Endothelial cell of umbilical vein (primary cell): ENCODE data around the gene CEP20. TPM values are rescaled to one million over a fixed set of nuclear protein-coding genes. Genes with fewer than 3 reads are reported as not detected.

Experiments
- BruUV-seq: library from RNA; stranded (reverse); fragments of 400-500 nt; replicated peaks from 2 replicates; lab custom pipeline; 2021; lab: Mats Ljungman, UMichigan
- CTCF ChIA-PET: fragments of 300-600, 350-600 bp; sonication (Branson Sonifier 250); formaldehyde crosslinking; loops from one replicate; lab custom pipeline; 2021; ENCODE audit warnings: antibody characterized with exemption, inconsistent platforms; lab: Charles Lee
- POLR2A ChIA-PET: fragments of 300-600, 350-600 bp; sonication (Branson Sonifier 250); formaldehyde crosslinking; loops from one replicate; lab custom pipeline; 2021; ENCODE audit warnings: antibody characterized with exemption, inconsistent platforms; lab: Charles Lee
- DNase-seq: peaks from one replicate; pipeline ENCODE4 v3.0.0-alpha.2; 2011; ENCODE audit warnings: low read depth, low spot score
- FAIRE-seq: peaks from 2 replicates; lab custom pipeline; 2011; peaks lifted over from hg19 to GRCh38; lab: Jason Lieb, UNC
- H2AFZ ChIP-seq: 2 replicates; pipeline ENCODE4 v1.6.0; 2012; ENCODE audit warnings: low read depth, low read length, control low read depth, inconsistent platforms
- H3K27ac ChIP-seq: 2 replicates; pipeline ENCODE4 v1.5.1; 2011; ENCODE audit warnings: low read depth, mild to moderate bottlenecking, control low read depth, low read length, moderate library complexity; ENCODE audit not compliant: insufficient read depth
- H3K27me3 ChIP-seq, 2 experiments: 2 replicates each; pipeline versions ENCODE4 v1.6.0 to v1.6.1; 2011; ENCODE audit warnings: low read length in 2 of 2, mixed read lengths in 1 of 2; ENCODE audit not compliant: control insufficient read depth in 2 of 2, insufficient read depth in 2 of 2
- H3K36me3 ChIP-seq, 2 experiments: 2 replicates in 1 of 2; 3 replicates in 1 of 2; pipeline ENCODE4 v1.5.1; 2011; ENCODE audit warnings: low read length in 2 of 2, mild to moderate bottlenecking in 1 of 2, moderate library complexity in 1 of 2; ENCODE audit not compliant: control insufficient read depth in 2 of 2, insufficient read depth in 2 of 2; ENCODE audit errors: extremely low read depth in 1 of 2
- H3K4me1 ChIP-seq: 3 replicates; pipeline ENCODE4 v1.5.1; 2011; ENCODE audit warnings: mild to moderate bottlenecking, low read length; ENCODE audit not compliant: control insufficient read depth, insufficient read depth; ENCODE audit errors: extremely low read depth
- H3K4me2 ChIP-seq: 2 replicates; pipeline ENCODE4 v1.6.1; 2011; ENCODE audit warnings: low read length, control low read depth, mixed read lengths; ENCODE audit not compliant: insufficient read depth
- H3K4me3 ChIP-seq, 3 experiments: fragments of 200-600 bp in 1 of 3; sonication (generic), shearing (Covaris generic) in 1 of 3; replicated peaks in 1 of 3; 2 replicates each; pipeline ENCODE4 v1.5.1; 2011 to 2016; ENCODE audit warnings: control low read depth in 3 of 3, low read length in 3 of 3, mild to moderate bottlenecking in 2 of 3, inconsistent platforms in 1 of 3, low read depth in 1 of 3, moderate library complexity in 1 of 3; ENCODE audit not compliant: insufficient read depth in 1 of 3
- H3K79me2 ChIP-seq: 2 replicates; pipeline ENCODE4 v1.6.0; 2012; ENCODE audit warnings: low read length, inconsistent platforms; ENCODE audit not compliant: control insufficient read depth, insufficient read depth
- H3K9ac ChIP-seq: replicated peaks from 2 replicates; pipeline ENCODE3; 2011; ENCODE audit warnings: low read length, control low read depth; ENCODE audit not compliant: insufficient read depth; ENCODE audit errors: extremely low read depth
- H3K9me1 ChIP-seq: replicated peaks from 3 replicates; pipeline ENCODE4 v1.6.0; 2011; ENCODE audit warnings: mild to moderate bottlenecking, low read length; ENCODE audit not compliant: control insufficient read depth, insufficient read depth; ENCODE audit errors: extremely low read depth
- H3K9me3 ChIP-seq: replicated peaks from 2 replicates; pipeline ENCODE4 v1.5.1; 2012; ENCODE audit warnings: low read length, inconsistent platforms; ENCODE audit not compliant: control insufficient read depth, insufficient read depth
- H4K20me1 ChIP-seq: replicated peaks from 2 replicates; pipeline ENCODE3; 2011; ENCODE audit warnings: mild to moderate bottlenecking, low read length; ENCODE audit not compliant: control insufficient read depth, insufficient read depth; ENCODE audit errors: extremely low read depth
- EZH2 ChIP-seq: IDR thresholded peaks from 2 replicates; pipeline ENCODE4 v1.6.1; 2012; ENCODE audit warnings: borderline replicate concordance, low read depth, mild to moderate bottlenecking, moderate library complexity, low read length, inconsistent platforms; ENCODE audit not compliant: severe bottlenecking
- GATA2 ChIP-seq: IDR thresholded peaks from 2 replicates; pipeline ENCODE4 v1.7.0; 2011; ENCODE audit warnings: low read depth, mild to moderate bottlenecking, moderate library complexity, mixed read lengths, low read length; ENCODE audit not compliant: insufficient read length, insufficient read depth
- JUN ChIP-seq: IDR thresholded peaks from 2 replicates; pipeline ENCODE4 v1.6.1; 2011; ENCODE audit warnings: borderline replicate concordance, low read depth; ENCODE audit not compliant: insufficient read length, insufficient read depth
- dilution Hi-C: fragments of 300-500 bp; cut with MboI; formaldehyde crosslinking; loops from one replicate; pipeline ENCODE4 v1.15.0; 2019; ENCODE audit warnings: low sequenced_read_pairs; ENCODE audit not compliant: extremely low pct_ligation_motif_present
- intact Hi-C: fragments of 100-400 bp; cut with micrococcal nuclease; formaldehyde crosslinking; loops from one replicate; pipeline ENCODE4 v1.10.0; 2022
- polyA plus RNA-seq, 4 experiments: library from polyadenylated mRNA; depleted of rRNA in 3 of 4; stranded (reverse) in 3 of 4; unstranded in 1 of 4; fragments of >200 nt; gene quantifications; 2 replicates each; pipeline versions ENCODE4 v1.2.1 to v1.2.3, GENCODE V29; 2011 to 2012; ENCODE audit warnings: missing spikeins in 1 of 4
- total RNA-seq: library from RNA; stranded (reverse); gene quantifications from 2 replicates; pipeline ENCODE4 v1.2.3, GENCODE V29; 2021

The CEP20 gene
- total and polyA plus RNA-seq, 2 donors (not counting 3 experiments of a cell fraction or from before 2014, with no cell fraction given), result 9.5 to 28.0 TPM

- Histone ChIP-seq H3K27me3 (peaks cover 36 to 41% of the 10 kb centered on the region in 2 experiments), H3K9me1 (no peaks in the 10 kb centered on the region), H3K79me2 (no peaks in the 10 kb centered on the region), H2AFZ (peak within 1 kb of the TSS; percentile 94), H3K9me3 (no peaks in the 10 kb centered on the region), H3K4me3 (peak within 1 kb of the TSS; percentile 4 to 44 (median 38)), H3K36me3 (no peaks in the 10 kb centered on the region), H3K27ac (no peak within 1 kb of the TSS), H4K20me1 (no peaks in the 10 kb centered on the region), H3K4me1 (peaks cover 11% of the 10 kb centered on the region), H3K4me2 (peak within 1 kb of the TSS; percentile 53), H3K9ac (no peak within 1 kb of the TSS)
- dilution Hi-C loops (no loop called here), intact Hi-C loops (no loop called here)
- BruUV-seq, result no TSS peak
- TF ChIP-seq EZH2, result peak; percentile 59
- no peak for TF ChIP-seq JUN
- POLR2A ChIA-PET, result no interaction called here
- FAIRE-seq, result no peak
- DNase-seq, result no peak
- CTCF ChIA-PET, result no interaction called here
Measured at GRCh38 chr16:15856901-15857698, 31.3 kb downstream of the CEP20 start, which contains the start of gene MYH11. Gene MYH11 (minus strand): TSS chr16:15857028. CDS start chr16:15838252, 18,776 bp downstream.

DNA sequence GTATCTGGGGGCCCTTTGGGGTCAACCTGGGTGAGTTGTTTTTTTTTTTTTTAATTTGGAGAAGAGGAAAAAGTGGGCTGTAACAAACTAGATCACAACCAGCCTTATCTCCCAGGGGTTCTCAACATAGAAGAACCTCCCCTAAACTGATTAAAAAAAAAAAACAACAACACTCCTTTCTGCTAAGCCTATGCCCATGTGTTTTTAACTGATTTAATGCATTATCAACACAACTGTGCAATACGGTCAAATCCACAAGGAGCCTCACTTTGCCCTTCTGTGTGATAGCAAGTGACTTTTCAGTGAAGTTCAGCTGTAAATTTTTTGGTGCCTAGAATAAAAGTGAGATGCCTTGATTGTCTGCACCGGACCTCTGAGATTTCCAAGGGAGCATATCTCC lies 32.2 kb downstream of the CEP20 start:
- DNase-seq (no peak), FAIRE-seq (no peak)
- dilution Hi-C loops, result no loop called here
- intact Hi-C loops, result no loop called here
- BruUV-seq, result no TSS peak
- ChIA-PET POLR2A (no interaction called here), CTCF (no interaction called here)
- TF ChIP-seq JUN (no peak), EZH2 (no peak), GATA2 (no peak)
- H3K79me2 ChIP-seq, result no peaks in the 10 kb centered on the region
- H3K36me3 ChIP-seq, result no peaks in the 10 kb centered on the region
- no peak overlapping the region for H3K9ac ChIP-seq
- peaks cover 11% of the 10 kb centered on the region for H3K4me1 ChIP-seq
- H3K27ac ChIP-seq, result no peak overlapping the region
- no peak overlapping the region for H3K4me2 ChIP-seq
- no peaks in the 10 kb centered on the region for H3K9me1 ChIP-seq
- H3K9me3 ChIP-seq, result no peaks in the 10 kb centered on the region
- no peak overlapping the region for H3K4me3 ChIP-seq
- H2AFZ ChIP-seq, result no peak overlapping the region
- H4K20me1 ChIP-seq, result no peaks in the 10 kb centered on the region
- peaks cover 36 to 41% of the 10 kb centered on the region in 2 experiments for H3K27me3 ChIP-seq
